Mammary epithelial cell (primary cell): ENCODE measurements around the gene RGMB.

Experiments
- EZH2 ChIP-seq: IDR thresholded peaks from 2 replicates; pipeline ENCODE4 v1.6.1; 2012; ENCODE audit warnings: low read length, inconsistent platforms, borderline replicate concordance
- TF ChIP-seq, protein P1 (sequence below), 2 donors: IDR thresholded peaks in 1 of 2; conservative IDR thresholded peaks in 1 of 2; 2 replicates each; pipeline ENCODE4 v1.5.1; 2011 to 2012; ENCODE audit warnings: inconsistent platforms in 2 of 2, low read length in 2 of 2, mild to moderate bottlenecking in 2 of 2, control low read depth in 1 of 2, low read depth in 1 of 2; ENCODE audit not compliant: insufficient read depth in 1 of 2; ENCODE audit errors: extremely low read depth in 1 of 2

- TF ChIP-seq, protein P1, sequence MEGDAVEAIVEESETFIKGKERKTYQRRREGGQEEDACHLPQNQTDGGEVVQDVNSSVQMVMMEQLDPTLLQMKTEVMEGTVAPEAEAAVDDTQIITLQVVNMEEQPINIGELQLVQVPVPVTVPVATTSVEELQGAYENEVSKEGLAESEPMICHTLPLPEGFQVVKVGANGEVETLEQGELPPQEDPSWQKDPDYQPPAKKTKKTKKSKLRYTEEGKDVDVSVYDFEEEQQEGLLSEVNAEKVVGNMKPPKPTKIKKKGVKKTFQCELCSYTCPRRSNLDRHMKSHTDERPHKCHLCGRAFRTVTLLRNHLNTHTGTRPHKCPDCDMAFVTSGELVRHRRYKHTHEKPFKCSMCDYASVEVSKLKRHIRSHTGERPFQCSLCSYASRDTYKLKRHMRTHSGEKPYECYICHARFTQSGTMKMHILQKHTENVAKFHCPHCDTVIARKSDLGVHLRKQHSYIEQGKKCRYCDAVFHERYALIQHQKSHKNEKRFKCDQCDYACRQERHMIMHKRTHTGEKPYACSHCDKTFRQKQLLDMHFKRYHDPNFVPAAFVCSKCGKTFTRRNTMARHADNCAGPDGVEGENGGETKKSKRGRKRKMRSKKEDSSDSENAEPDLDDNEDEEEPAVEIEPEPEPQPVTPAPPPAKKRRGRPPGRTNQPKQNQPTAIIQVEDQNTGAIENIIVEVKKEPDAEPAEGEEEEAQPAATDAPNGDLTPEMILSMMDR (conservative IDR thresholded peaks at IDR 0.05 in 1 of 2, IDR thresholded peaks at IDR 0.05 in 1 of 2; ENCODE audit: extremely low read depth in 1 of 2, insufficient read depth in 1 of 2, low read depth in 1 of 2, low read length in 2 of 2): no peak
- TF ChIP-seq EZH2: no peak
Observed at GRCh38 chr5:98785244-98785643, 11.8 kb downstream of the RGMB start.
